K562 (cell line): ENCODE results near the gene TRPV5. TPM values are rescaled to one million over a fixed set of nuclear protein-coding genes. Genes with fewer than 3 reads are reported as not detected.

ENCODE experiments used
- FOXA3 ChIP-seq, 2 experiments: fragments of 450-650 bp in 1 of 2; sonication (generic) in 1 of 2; formaldehyde crosslinking; IDR thresholded peaks in 1 of 2; conservative IDR thresholded peaks in 1 of 2; 2 replicates each; pipeline versions ENCODE4 v1.4.0 to v1.8.0; 2020 to 2022; ENCODE audit warnings: mild to moderate bottlenecking in 2 of 2, missing genetic modification reagents in 1 of 2
- ZBTB33 ChIP-seq: sonication (generic); formaldehyde crosslinking; IDR thresholded peaks from 2 replicates; pipeline ENCODE4 v1.8.1; 2023; ENCODE audit warnings: mild to moderate bottlenecking, missing genetic modification reagents
- ZBTB40 ChIP-seq, 2 experiments: fragments of 450-650 bp in 1 of 2; sonication (generic) in 1 of 2; formaldehyde crosslinking in 1 of 2; IDR thresholded peaks; 2 replicates each; pipeline versions ENCODE4 v1.7.1 to v1.9.0; 2016 to 2022; ENCODE audit warnings: inconsistent platforms in 1 of 2, mild to moderate bottlenecking in 1 of 2, missing genetic modification reagents in 1 of 2
- polyA plus RNA-seq, 8 experiments: library from polyadenylated mRNA; depleted of rRNA in 4 of 8; stranded (reverse) in 5 of 8; unstranded in 3 of 8; fragments of >200 nt; fragmentation: Nextera tagmentation in 2 of 8; fragmentation: Illumina TruSeq in 1 of 8; extraction: Ambion mirVana in 2 of 8; extraction: Trizol in 1 of 8; gene quantifications; 2 replicates each; pipeline versions ENCODE4 v1.2.1 to v1.2.3, GENCODE V29; 2011 to 2014; ENCODE audit warnings: inconsistent platforms in 1 of 8, missing spikeins in 1 of 8
- total RNA-seq, 7 experiments: library from RNA; depleted of rRNA in 6 of 7; stranded (reverse); fragments of >200 nt in 6 of 7; fragmentation: Illumina TruSeq in 2 of 7; extraction: Trizol in 2 of 7; gene quantifications; 2 replicates each; pipeline versions ENCODE4 v1.2.1 to v1.2.3, GENCODE V29; 2011 to 2021; ENCODE audit warnings: low replicate concordance in 1 of 7
- TF ChIP-seq, protein P1 (sequence below): fragments of 250-450 bp; sonication (Bioruptor Pico); IDR thresholded peaks from 2 replicates; pipeline ENCODE4 v1.9.0; 2021; ENCODE audit warnings: mild to moderate bottlenecking, inconsistent platforms

Gene TRPV5
- total and polyA plus RNA-seq, 9 of the 15 experiments (the other 6 are each of a cell fraction or from before 2014, with no cell fraction given), result not detected

- no peak for TF ChIP-seq ZBTB40 (IDR thresholded peaks at IDR 0.05)
- no peak for TF ChIP-seq ZBTB40 (CRISPR knock-in tag; IDR thresholded peaks at IDR 0.05)
- TF ChIP-seq, protein P1, sequence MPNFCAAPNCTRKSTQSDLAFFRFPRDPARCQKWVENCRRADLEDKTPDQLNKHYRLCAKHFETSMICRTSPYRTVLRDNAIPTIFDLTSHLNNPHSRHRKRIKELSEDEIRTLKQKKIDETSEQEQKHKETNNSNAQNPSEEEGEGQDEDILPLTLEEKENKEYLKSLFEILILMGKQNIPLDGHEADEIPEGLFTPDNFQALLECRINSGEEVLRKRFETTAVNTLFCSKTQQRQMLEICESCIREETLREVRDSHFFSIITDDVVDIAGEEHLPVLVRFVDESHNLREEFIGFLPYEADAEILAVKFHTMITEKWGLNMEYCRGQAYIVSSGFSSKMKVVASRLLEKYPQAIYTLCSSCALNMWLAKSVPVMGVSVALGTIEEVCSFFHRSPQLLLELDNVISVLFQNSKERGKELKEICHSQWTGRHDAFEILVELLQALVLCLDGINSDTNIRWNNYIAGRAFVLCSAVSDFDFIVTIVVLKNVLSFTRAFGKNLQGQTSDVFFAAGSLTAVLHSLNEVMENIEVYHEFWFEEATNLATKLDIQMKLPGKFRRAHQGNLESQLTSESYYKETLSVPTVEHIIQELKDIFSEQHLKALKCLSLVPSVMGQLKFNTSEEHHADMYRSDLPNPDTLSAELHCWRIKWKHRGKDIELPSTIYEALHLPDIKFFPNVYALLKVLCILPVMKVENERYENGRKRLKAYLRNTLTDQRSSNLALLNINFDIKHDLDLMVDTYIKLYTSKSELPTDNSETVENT (CRISPR knock-in tag), result no peak
- TF ChIP-seq FOXA3 (CRISPR knock-in tag; conservative IDR thresholded peaks at IDR 0.05 in 1 of 2, IDR thresholded peaks at IDR 0.05 in 1 of 2), result no peak
- TF ChIP-seq ZBTB33 (CRISPR knock-in tag), result no peak
Observed at GRCh38 chr7:142964502-142965246, 31.1 kb upstream of the TRPV5 start (continued).
